Activated CD8-positive, alpha-beta memory T cell treated with anti-CD3 and anti-CD28 coated beads for 36 hours (primary cell): Measurements from ENCODE around the gene RAB5B. TPM values are rescaled to one million over a fixed set of nuclear protein-coding genes. Genes with fewer than 3 reads are reported as not detected.
"Not testable (repeated sequence)": the region's sequence is repeated elsewhere in the genome, so short reads cannot be mapped to it uniquely, and the experiment has no call there.

ENCODE experiments used
- CTCF ChIA-PET: fragments of 350-600 bp; sonication (Branson Sonifier 250); formaldehyde crosslinking; loops from one replicate; lab custom pipeline; 2021; ENCODE audit warnings: antibody characterized with exemption; lab: Charles Lee
- POLR2A ChIA-PET: fragments of 350-600 bp; sonication (Branson Sonifier 250); formaldehyde crosslinking; loops from one replicate; lab custom pipeline; 2021; ENCODE audit warnings: antibody characterized with exemption; lab: Charles Lee
- total RNA-seq, 2 experiments: library from RNA; stranded (reverse); gene quantifications; one replicate each; pipeline ENCODE4 v1.2.3, GENCODE V29; 2021

The RAB5B gene
- total RNA-seq, 2 experiments from 2014 or later = 27.5 to 32.4 TPM

DNA sequence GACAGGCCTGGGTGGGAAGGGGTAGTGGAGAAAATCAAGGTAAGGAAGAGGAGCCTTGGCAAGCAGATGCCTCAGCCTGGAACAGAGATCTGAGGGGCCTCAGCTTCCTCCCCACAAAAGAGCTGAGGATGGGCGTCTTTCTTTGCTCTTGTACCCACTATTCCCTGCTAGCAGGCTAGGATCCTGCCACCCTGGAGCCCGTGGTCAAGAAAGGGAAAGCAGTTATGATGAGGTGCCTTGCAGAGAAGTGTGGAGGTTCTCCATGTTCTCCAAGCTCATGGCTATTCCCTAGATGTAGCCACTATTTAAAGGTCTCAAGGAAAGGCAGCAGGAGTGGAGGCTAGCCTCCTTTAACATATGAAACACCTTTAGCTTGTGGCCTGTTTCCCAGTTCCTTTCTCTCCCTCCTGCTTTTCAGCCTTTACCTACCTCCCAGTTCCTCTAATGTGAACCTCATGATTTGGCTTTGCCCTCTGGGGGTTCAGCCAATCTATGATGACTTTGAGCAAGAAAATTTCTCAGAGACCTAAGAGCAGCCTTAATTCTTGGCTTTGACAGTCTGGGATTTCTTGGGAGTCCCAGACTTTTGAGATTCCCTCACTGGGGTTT is 48.1 kb downstream of the RAB5B start:
- CTCF ChIA-PET = interaction anchor here (2.0 kb wide), 1 partner anchor 26 kb away, joined by 9 read pairs; no protein-coding TSS in a partner anchor
- POLR2A ChIA-PET = no interaction called here

DNA sequence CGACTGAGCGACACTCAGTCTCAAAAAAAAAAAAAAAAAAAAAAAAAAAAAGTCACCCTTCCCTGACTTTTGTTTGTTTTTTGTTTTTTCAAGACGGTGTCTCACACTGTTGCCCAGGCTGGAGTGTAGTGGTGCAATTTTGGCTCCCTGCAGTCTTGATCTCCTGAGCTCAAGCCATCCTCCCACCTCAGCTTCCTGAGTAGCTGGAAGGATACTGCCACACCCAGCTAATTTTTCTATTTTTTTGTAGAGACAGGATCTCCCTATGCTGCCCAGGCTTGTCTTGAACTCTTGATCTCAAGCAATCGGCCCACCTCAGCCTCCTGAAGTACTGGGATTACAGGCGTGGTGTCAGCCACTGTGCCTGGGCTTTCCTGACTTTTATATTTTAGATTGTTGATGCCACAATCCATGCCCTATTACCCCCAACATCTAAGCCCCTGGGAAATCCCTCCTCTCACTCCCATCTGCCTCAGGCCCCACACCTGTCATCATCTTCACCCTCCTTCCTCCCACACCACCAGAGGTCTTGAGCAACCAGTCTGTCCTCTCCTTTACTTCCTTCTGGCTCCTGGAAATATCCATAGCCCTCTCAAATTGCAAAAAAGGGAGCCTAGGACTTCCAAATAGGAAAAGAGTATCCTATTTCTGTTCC is 54.8 kb downstream of the RAB5B start:
- CTCF ChIA-PET = interaction anchor here (0.7 to 3.1 kb wide), 9 partner anchors 17 to 1396 kb away, joined by 3 to 25 read pairs (median 4); partner anchors contain the start of gene SUOX
- POLR2A ChIA-PET = no interaction called here

DNA sequence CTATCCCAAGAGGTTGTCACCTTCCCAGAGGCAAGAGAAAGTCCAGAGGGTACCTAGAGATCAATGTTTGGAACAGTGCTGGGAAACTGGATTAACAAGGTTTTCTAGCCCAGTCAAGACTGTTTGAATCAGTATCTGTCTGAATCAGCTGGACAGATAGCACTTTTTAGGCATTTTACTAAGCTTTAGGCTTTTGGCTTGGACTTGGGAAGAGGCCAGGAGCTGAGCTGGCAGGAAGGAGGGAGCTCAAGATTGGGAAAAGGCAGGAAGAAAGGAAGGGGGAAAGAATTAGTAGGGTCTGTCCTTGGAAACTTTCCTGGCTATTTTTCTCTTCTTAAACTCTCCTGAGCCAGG is 55.3 kb downstream of the RAB5B start:
- ChIA-PET CTCF (interaction anchor here (0.7 to 3.1 kb wide), 7 partner anchors 19 to 1397 kb away, joined by 3 to 25 read pairs (median 4); partner anchors contain the start of gene SUOX), POLR2A (no interaction called here)

DNA sequence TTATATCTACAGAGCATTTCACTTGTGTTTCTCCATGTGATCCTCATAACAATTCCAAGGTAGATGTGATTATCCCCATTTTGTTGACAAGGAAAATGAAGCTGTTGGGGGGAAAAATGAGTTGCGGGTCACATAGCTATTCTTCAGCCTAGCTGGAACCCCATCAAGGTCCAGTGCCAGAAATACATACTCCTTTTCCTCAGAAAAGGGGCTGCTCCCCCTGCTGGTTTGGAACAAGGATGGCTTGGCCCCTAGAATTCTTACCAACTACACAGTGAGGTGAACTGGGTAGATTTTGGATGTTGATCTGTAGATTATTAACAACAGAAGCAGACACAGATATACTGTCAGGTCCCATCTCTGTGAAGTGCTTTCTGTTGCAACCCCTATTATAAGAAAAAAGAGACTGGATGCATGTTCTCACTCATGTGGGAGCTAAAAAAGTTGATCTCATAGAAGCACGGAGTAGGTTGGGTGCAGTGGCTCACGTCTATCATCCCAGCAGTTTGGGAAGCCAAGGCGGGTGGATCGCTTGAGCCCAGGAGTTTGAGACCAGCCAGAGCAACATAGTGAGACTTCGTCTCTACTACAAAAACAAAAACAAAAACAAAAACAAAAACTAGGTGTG is 55.9 kb downstream of the RAB5B start:
- ChIA-PET POLR2A (interaction anchor here (0.6 to 1.3 kb wide), 2 partner anchors 23 to 1767 kb away, joined by 3 to 5 read pairs; no protein-coding TSS in a partner anchor), CTCF (interaction anchor here (1.0 to 3.1 kb wide), 5 partner anchors 20 to 290 kb away, joined by 4 to 25 read pairs (median 4); partner anchors contain the start of gene SUOX)

DNA sequence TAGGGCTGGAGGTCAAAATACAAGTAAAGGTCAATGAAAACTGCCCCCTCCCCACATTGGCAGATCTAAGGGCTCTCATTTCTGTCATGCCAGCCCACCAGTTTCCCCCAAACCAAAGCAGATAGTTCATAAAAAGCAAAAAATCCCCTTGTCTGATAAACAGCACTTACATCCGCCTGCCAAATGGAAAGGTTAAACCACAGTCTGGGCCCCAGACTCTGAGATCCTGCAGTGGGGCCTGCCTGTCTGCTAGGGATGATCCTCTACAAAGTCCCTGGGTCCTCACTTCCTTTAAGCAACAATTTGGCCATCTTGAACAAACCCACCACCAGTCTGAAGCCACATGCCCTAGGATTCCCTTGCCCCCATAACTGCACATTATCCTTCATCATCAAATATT is 58.1 kb downstream of the RAB5B start:
- POLR2A ChIA-PET = no interaction called here

DNA sequence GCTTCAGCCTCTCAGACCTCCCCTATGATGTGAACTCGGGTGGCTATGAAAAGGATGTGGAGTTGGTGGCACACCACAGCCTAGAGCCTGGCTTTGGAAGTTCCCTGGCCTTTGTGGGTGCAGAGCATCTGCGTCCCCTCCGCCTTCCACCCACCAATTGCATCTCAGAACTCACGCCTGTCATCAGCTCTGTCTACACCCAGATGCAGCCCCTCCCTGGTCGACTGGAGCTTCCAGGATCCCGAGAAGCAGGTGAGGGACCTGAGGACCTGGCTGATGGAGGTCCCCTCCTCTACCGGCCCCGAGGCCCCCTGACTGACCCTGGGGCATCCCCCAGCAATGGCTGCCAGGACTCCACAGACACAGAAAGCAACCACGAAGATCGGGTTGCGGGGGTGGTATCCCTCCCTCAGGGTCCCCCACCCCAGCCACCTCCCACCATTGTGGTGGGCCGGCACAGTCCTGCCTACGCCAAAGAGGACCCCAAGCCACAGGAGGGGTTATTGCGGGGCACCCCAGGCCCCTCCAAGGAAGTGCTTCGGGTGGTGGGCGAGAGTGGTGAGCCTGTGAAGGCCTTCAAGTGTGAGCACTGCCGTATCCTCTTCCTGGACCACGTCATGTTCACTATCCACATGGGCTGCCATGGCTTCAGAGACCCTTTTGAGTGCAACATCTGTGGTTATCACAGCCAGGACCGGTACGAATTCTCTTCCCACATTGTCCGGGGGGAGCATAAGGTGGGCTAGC is 60.9 kb downstream of the RAB5B start:
- ChIA-PET POLR2A (no interaction called here), CTCF (interaction anchor here (1.1 kb wide), 1 partner anchor 39 kb away, joined by 4 read pairs; no protein-coding TSS in a partner anchor)

More for the DNA sequence above, 58.1 kb downstream of the RAB5B start:
- CTCF ChIA-PET = no interaction called here

DNA sequence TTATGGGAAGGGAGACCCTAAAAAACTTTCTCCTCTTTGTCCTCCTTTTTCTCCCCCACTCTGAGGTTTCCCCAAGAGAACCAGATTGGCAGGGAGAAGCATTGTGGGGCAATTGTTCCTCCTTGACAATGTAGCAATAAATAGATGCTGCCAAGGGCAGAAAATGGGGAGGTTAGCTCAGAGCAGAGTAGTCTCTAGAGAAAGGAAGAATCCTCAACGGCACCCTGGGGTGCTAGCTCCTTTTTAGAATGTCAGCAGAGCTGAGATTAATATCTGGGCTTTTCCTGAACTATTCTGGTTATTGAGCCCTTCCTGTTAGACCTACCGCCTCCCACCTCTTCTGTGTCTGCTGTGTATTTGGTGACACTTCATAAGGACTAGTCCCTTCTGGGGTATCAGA is 63.3 kb downstream of the RAB5B start:
- ChIA-PET POLR2A (no interaction called here), CTCF (interaction anchor here (1.4 to 2.6 kb wide), 3 partner anchors 10 to 44 kb away, joined by 3 to 9 read pairs (median 4); no protein-coding TSS in a partner anchor)

DNA sequence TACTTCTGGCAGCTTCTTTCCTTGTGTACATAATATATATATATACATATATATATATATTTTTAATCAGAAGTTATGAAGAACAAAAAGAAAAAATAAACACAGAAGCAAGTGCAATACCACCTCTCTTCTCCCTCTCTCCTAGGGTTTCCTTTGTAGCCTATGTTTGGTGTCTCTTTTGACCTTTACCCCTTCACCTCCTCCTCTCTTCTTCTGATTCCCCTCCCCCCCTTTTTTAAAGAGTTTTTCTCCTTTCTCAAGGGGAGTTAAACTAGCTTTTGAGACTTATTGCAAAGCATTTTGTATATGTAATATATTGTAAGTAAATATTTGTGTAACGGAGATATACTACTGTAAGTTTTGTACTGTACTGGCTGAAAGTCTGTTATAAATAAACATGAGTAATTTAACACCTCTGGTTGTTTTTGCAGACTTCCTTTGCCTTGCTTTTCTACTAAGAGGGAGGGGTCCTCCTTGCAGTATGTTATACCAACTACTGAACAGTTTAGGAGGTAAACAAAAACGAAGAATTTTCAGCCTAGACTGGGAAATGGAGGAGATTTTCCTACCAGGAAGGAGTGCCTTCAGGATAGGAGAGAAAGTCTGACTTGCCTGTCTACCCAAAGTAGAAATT is 64.3 kb downstream of the RAB5B start:
- CTCF ChIA-PET = interaction anchor here (1.4 to 2.6 kb wide), 3 partner anchors 9 to 43 kb away, joined by 3 to 9 read pairs (median 4); no protein-coding TSS in a partner anchor

DNA sequence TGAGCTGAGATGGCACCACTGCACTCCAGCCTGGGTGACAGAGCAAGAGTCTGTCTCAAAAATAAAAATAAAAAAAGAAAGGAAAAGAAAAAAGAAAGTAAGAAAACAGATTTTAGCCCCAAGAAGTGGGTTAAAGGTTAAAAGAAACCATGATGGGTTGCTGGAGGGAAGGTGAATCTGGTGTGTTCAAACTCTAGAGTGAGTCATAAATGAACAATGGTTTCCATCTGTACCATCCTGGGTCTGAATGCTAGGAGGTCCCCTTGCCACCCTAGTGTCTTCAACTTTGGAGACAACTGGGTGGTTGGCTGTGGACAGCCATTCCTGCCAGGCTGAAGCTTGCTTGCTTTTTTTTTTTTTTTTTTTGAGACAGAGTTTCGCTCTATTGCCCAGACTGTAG is 66.3 kb downstream of the RAB5B start:
- ChIA-PET CTCF (interaction anchor here (0.6 to 1.6 kb wide), 7 partner anchors 12 to 272 kb away, joined by 3 to 6 read pairs (median 3); partner anchors contain the start of gene PA2G4), POLR2A (interaction anchor here (0.6 to 1.4 kb wide), 4 partner anchors 20 to 199 kb away, joined by 3 to 14 read pairs (median 4); partner anchors contain the start of gene MYL6B)

More for the DNA sequence above, 64.3 kb downstream of the RAB5B start:
- POLR2A ChIA-PET = interaction anchor here (0.6 kb wide), 1 partner anchor 213 kb away, joined by 7 read pairs; no protein-coding TSS in a partner anchor

DNA sequence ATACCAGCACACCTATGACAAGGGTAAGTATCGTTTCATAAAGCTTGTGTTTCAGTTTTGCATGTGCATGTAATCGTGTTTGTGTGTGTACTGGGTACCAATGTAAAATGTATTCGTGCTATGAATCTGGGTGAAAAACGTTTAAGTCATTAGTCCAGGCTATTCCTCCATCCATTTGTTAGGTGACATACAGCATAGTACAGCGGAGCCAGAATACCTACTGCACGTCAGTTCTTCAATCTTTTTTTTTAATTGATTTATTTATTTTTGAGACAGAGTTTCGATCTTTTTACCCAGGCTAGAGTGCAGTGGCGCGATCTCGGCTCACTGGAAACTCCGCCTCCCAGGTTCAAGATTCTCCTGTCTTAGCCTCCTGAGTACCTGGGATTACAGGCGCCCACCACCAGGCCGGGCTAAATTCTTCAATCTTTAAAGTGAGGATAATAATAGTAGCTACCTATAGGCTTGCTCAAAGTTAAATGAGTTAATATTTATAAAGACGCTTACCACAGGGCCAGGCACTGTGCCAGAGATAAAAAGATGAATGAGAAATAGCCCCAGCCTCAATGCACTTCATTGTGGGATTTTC is 67.2 kb downstream of the RAB5B start:
- POLR2A ChIA-PET = interaction anchor here (0.6 to 1.4 kb wide), 2 partner anchors 21 to 111 kb away, joined by 3 to 4 read pairs; partner anchors contain the start of gene MYL6B

DNA sequence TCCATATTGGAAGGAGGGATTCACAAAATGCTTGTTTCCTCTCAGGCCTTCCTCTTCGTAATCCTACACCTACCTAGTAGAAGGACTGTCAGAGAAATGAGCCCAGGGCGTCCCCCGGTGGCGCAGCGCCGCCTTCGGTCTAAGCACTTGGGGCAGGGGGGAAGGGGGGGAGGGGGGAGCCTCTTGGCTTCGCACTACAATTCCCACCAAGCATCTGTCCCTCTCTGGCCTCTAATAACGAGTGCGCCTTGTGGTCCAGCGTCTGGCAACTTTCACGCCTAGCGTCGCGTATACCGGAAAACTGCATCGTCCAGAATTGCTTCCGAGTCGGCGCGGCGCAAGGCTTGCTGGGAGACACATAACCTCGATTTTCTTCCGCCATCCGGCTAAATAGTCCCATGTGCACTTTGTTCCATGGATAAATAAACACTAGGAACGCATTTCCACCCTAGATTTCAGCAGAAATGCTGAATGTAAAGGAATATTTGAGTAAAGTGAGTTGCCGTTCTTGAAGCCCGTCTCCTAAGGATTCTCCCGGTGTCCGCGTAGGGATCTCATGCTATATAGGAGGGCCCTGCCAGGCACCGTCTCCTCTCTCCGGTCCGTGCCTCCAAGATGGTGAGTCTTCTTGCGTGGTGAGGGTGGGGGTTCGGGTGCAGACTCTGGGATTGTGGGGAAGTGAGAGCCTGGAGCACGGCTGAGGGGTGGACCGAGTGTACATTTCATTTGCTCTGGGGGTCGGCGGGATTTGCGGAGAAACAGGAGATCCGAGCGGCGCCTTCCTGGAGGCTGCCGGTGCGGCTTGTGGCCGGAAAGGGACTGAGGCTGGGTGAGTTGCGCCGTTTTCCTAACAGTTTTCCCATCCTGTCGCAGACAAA is 67.9 kb downstream of the RAB5B start, which contains the start of gene RPS26:
Gene RPS26 (plus strand): TSS at position 367 of the 878 bp plus-strand sequence. CDS start 249 bp downstream, at position 616.
- POLR2A ChIA-PET = interaction anchor here (1.4 kb wide), 1 partner anchor 110 kb away, joined by 3 read pairs; the partner anchor contains the start of gene MYL6B
- CTCF ChIA-PET = interaction anchor here (1.3 kb wide), 1 partner anchor 67 kb away, joined by 4 read pairs; no protein-coding TSS in a partner anchor

More for the DNA sequence above, 67.2 kb downstream of the RAB5B start:
- CTCF ChIA-PET = interaction anchor here (0.6 to 1.6 kb wide), 7 partner anchors 11 to 273 kb away, joined by 3 to 4 read pairs (median 3); partner anchors contain the start of gene PA2G4

DNA sequence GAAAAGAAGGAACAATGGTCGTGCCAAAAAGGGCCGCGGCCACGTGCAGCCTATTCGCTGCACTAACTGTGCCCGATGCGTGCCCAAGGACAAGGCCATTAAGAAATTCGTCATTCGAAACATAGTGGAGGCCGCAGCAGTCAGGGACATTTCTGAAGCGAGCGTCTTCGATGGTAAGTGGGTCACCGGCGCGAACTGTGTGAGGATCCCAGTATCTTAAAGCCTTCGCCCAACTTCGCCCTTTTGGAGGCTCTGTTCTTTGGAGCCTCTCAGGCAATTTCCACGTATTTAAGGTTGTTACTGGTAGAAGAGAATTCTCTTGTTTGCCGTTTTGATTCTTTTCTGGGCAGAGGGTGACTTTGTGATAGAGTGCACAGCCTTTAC is 68.5 kb downstream of the RAB5B start:
- CTCF ChIA-PET, POLR2A ChIA-PET: not testable (repeated sequence)

DNA sequence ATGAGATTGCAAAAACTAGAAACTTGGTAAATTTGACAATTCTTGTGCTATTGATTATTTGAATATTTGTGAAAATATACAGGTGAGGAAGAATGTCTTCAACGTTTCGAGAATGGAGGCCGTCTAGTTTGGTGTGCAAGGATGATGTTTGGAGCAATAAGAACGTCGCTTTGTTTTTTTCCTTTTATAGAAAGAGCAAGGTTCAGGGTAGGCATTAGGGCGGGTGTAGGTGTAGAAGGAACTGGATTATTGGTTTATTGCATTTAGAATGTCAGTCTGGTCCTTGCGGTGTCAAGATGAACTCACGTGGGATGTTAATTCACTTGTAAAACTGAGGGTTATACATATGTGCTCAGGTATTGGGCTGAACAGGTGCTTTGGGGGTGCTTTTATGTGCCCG is 69.0 kb downstream of the RAB5B start:
- ChIA-PET POLR2A (no interaction called here), CTCF (no interaction called here)
